DOHH2 (cell line): ENCODE data around the gene TRMT11.

Source experiments
- CTCF ChIP-seq: fragments of 200-600 bp; sonication (generic); IDR thresholded peaks from one replicate; pipeline ENCODE4 v1.5.1; 2014; ENCODE audit warnings: antibody characterized with exemption, mild to moderate bottlenecking, low read depth, low read length; ENCODE audit not compliant: poor library complexity, severe bottlenecking
- EZH2phosphoT487 ChIP-seq: fragments of 200-600 bp; sonication (generic); IDR thresholded peaks from 2 replicates; pipeline ENCODE4 v1.6.1; 2017; ENCODE audit warnings: borderline replicate concordance, mild to moderate bottlenecking, antibody characterized with exemption, low read length, moderate library complexity, mixed read lengths

GRCh38 chr6:125994670-125995488 lies 8.5 kb downstream of the TRMT11 start:
- TF ChIP-seq CTCF, result no peak
- no peak for TF ChIP-seq EZH2phosphoT487
